Endodermal cell (in vitro differentiated cells): ENCODE measurements around the gene ARID2. TPM values are rescaled to one million over a fixed set of nuclear protein-coding genes. Genes with fewer than 3 reads are reported as not detected.
A peak's percentile ranks its signal among the peaks of the same experiment; 100 is the strongest.

Experiments
- DNase-seq: peaks from one replicate; pipeline ENCODE4 v3.0.0-alpha.2; 2017
- H3K27ac ChIP-seq: 2 replicates; pipeline ENCODE4 v1.5.1; 2013; ENCODE audit warnings: mild to moderate bottlenecking, low read depth, low read length, moderate library complexity
- H3K27me3 ChIP-seq: 2 replicates; pipeline ENCODE4 v1.6.1; 2013; ENCODE audit warnings: mild to moderate bottlenecking, low read length, moderate library complexity; ENCODE audit not compliant: insufficient read depth, control insufficient read depth, poor library complexity, severe bottlenecking
- H3K36me3 ChIP-seq: 2 replicates; pipeline ENCODE4 v1.7.0; 2013; ENCODE audit warnings: mild to moderate bottlenecking, low read length, moderate library complexity; ENCODE audit not compliant: control insufficient read depth, insufficient read depth
- H3K4me1 ChIP-seq: one replicate; pipeline ENCODE4 v1.7.0; 2013; ENCODE audit warnings: low read length; ENCODE audit not compliant: control insufficient read depth, insufficient read depth
- H3K4me3 ChIP-seq: 2 replicates; pipeline ENCODE4 v1.5.1; 2013; ENCODE audit warnings: mild to moderate bottlenecking, low read length, moderate library complexity
- H3K9ac ChIP-seq: 2 replicates; pipeline ENCODE4 v1.6.1; 2013; ENCODE audit warnings: mild to moderate bottlenecking, low read length, moderate library complexity; ENCODE audit not compliant: poor library complexity, severe bottlenecking; ENCODE audit errors: extremely low read depth
- H3K9me3 ChIP-seq: 2 replicates; pipeline ENCODE4 v1.6.1; 2013; ENCODE audit warnings: mild to moderate bottlenecking, low read length, moderate library complexity; ENCODE audit not compliant: control insufficient read depth
- H3K27ac Mint-ChIP-seq: 2 replicates; pipeline ENCODE4 v1.8.0; 2020; ENCODE audit warnings: mixed read lengths
- H3K27me3 Mint-ChIP-seq: 2 replicates; pipeline ENCODE4 v1.8.0; 2021; ENCODE audit warnings: mild to moderate bottlenecking, mixed read lengths; ENCODE audit not compliant: insufficient read depth
- H3K36me3 Mint-ChIP-seq: 2 replicates; pipeline ENCODE4 v1.8.0; 2020; ENCODE audit warnings: low read depth, mixed read lengths
- H3K4me1 Mint-ChIP-seq: 2 replicates; pipeline ENCODE4 v1.8.0; 2020; ENCODE audit warnings: mixed read lengths
- H3K4me3 Mint-ChIP-seq: 2 replicates; pipeline ENCODE4 v1.8.0; 2020; ENCODE audit warnings: mild to moderate bottlenecking, moderate library complexity, mixed read lengths
- H3K9me3 Mint-ChIP-seq: 2 replicates; pipeline ENCODE4 v1.8.0; 2020; ENCODE audit warnings: mild to moderate bottlenecking, mixed read lengths
- WGBS, 2 experiments: methylation state at CpG; one replicate each; pipeline versions ENCODE4 v1.1.5 to v1.1.7; 2013; ENCODE audit warnings: missing lambda C conversion rate in 2 of 2, mixed read lengths in 1 of 2; ENCODE audit not compliant: insufficient coverage in 1 of 2, insufficient read length in 1 of 2; 5-methylcytosine and 5-hydroxymethylcytosine counted together
- total RNA-seq, 2 donors: library from RNA; stranded (reverse); fragmentation: NEBNext Ultra II Directional in 1 of 2; extraction: Animal tissue kit (Norgen Biotek cat#: 25700) in 1 of 2; gene quantifications; 2 replicates in 1 of 2; 3 replicates in 1 of 2; pipeline ENCODE4 v1.2.1, GENCODE V29; 2021
- TF ChIP-seq, protein P1 (sequence below): fragments of 200-600 bp; sonication (generic); conservative IDR thresholded peaks from 2 replicates; pipeline ENCODE4 v1.5.0; 2021; ENCODE audit warnings: antibody characterized with exemption, mild to moderate bottlenecking

The ARID2 gene
- total RNA-seq, 2 donors from 2014 or later = 54.0 to 58.1 TPM

DNA sequence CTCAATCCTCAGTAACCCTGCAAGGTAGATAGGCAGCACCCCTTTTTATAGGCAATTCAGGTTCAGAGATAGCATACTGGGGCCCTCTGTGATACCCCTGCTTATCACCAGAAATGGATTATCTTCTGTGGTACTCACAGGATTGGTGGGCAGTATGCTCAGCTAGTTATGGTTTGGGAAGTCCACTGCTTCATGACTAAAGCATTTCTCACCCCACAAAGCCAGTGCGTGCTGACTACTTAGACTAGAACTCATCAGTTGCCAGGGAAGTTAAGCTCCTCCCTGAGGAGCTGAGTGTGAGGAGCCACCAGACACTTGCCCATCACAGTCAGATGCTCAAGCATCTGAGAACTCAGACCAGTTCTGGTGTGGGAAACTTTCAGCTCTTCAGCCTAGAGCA, 184.6 kb downstream of the ARID2 start:
- Histone ChIP-seq H3K27ac (no peak overlapping the region), H3K27me3 (no peaks in the 10 kb centered on the region), H3K36me3 (peaks cover 16% of the 10 kb centered on the region), H3K9me3 (peaks cover 9% of the 10 kb centered on the region), H3K4me3 (no peak overlapping the region), H3K9ac (no peak overlapping the region), H3K4me1 (peaks cover 5% of the 10 kb centered on the region)
- H3K9me3 Mint-ChIP-seq = peaks cover 4% of the 10 kb centered on the region
- H3K4me3 Mint-ChIP-seq = no peak overlapping the region
- H3K27ac Mint-ChIP-seq = no peak overlapping the region
- TF ChIP-seq, protein P1, sequence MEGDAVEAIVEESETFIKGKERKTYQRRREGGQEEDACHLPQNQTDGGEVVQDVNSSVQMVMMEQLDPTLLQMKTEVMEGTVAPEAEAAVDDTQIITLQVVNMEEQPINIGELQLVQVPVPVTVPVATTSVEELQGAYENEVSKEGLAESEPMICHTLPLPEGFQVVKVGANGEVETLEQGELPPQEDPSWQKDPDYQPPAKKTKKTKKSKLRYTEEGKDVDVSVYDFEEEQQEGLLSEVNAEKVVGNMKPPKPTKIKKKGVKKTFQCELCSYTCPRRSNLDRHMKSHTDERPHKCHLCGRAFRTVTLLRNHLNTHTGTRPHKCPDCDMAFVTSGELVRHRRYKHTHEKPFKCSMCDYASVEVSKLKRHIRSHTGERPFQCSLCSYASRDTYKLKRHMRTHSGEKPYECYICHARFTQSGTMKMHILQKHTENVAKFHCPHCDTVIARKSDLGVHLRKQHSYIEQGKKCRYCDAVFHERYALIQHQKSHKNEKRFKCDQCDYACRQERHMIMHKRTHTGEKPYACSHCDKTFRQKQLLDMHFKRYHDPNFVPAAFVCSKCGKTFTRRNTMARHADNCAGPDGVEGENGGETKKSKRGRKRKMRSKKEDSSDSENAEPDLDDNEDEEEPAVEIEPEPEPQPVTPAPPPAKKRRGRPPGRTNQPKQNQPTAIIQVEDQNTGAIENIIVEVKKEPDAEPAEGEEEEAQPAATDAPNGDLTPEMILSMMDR = no peak
- H3K36me3 Mint-ChIP-seq = peaks cover 21% of the 10 kb centered on the region
- DNase-seq = peak; percentile 75
- H3K27me3 Mint-ChIP-seq = no peaks in the 10 kb centered on the region
- WGBS, 2 experiments = 86 to 100% methylated on average over 1 of the region's 1 CpG
- H3K4me1 Mint-ChIP-seq = peaks cover 9% of the 10 kb centered on the region

DNA sequence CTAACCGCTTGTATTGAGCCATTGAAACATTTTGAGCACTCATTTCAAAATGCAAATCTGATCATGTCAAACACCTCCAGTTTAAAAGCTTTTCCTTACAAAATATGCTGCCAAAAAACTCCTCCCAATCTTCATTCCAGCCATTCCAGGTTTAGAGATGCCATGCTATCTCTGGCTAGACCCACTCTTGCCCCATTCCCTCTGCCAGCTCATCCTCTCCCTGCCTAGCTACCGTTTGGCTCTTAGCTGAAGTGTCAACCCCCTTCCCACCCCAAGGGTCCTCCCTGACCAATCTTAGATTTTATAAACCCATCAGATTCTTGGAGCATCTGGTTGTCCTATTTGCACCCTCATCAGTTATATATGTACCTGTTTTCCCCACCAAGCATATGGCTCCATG, 185.9 kb downstream of the ARID2 start:
- Histone ChIP-seq H3K4me3 (no peak overlapping the region), H3K36me3 (peaks cover 23% of the 10 kb centered on the region), H3K27me3 (no peaks in the 10 kb centered on the region), H3K9me3 (peaks cover 9% of the 10 kb centered on the region), H3K27ac (no peak overlapping the region), H3K4me1 (peaks cover 5% of the 10 kb centered on the region), H3K9ac (no peak overlapping the region)
- Mint-ChIP-seq H3K27me3 (no peaks in the 10 kb centered on the region), H3K27ac (no peak overlapping the region), H3K9me3 (peaks cover 4% of the 10 kb centered on the region), H3K4me3 (no peak overlapping the region), H3K36me3 (peaks cover 26% of the 10 kb centered on the region), H3K4me1 (peaks cover 9% of the 10 kb centered on the region)
- 93 to 95% methylated on average over 2 of the region's 2 CpGs for WGBS, 2 experiments
- TF ChIP-seq, protein P1 = no peak
- DNase-seq = no peak

DNA sequence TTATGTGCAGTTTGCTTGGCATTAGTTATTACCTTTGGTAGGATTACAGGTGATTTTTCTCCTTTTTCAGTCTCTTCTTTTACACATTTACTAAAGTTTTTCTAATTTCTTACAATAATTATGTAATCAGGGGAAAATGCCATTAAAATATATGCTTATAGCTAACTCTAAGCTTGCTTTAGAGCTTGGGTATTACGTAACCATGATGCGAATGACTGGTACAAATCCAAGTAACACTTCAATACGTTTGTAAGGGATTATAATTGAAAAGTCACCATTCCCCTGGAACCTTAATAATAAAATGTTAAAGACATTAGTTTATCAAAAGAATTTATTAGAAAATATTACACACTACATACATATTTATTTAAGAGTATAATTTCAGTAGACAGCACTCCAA, 189.3 kb downstream of the ARID2 start:
- no peak for DNase-seq
- no peak overlapping the region for H3K9ac ChIP-seq
- no peaks in the 10 kb centered on the region for H3K27me3 ChIP-seq
- no peak overlapping the region for H3K27ac ChIP-seq
- Mint-ChIP-seq H3K36me3 (peaks cover 42% of the 10 kb centered on the region), H3K9me3 (peaks cover 4% of the 10 kb centered on the region), H3K4me3 (no peak overlapping the region), H3K27ac (no peak overlapping the region), H3K4me1 (peaks cover 14% of the 10 kb centered on the region), H3K27me3 (no peaks in the 10 kb centered on the region)
- H3K36me3 ChIP-seq = peaks cover 50% of the 10 kb centered on the region
- TF ChIP-seq, protein P1 = no peak
- peaks cover 9% of the 10 kb centered on the region for H3K9me3 ChIP-seq
- peaks cover 4% of the 10 kb centered on the region for H3K4me1 ChIP-seq
- WGBS, 2 experiments = 100% methylated on average over 3 of the region's 3 CpGs; no CpG with 5 or more reads in 1 of the 2 experiments
- no peak overlapping the region for H3K4me3 ChIP-seq
